DND-41 (cell line): ENCODE data around the gene SLC7A7.
"Not testable (repeated sequence)": the region's sequence is repeated elsewhere in the genome, so short reads cannot be mapped to it uniquely, and the experiment has no call there.

Experiments
- ATAC-seq: fragments of 200-7000 bp; cut with Tn5 transposase; 3 replicates; pipeline ENCODE4 v1.9.1; 2021; ENCODE audit warnings: low read depth; ENCODE audit not compliant: insufficient read depth
- DNase-seq: peaks from one replicate; pipeline ENCODE4 v3.0.0-alpha.2; 2020
- H2AFZ ChIP-seq: 2 replicates; pipeline ENCODE4 v1.6.0; 2012; ENCODE audit warnings: low read depth, low read length
- H3K27ac ChIP-seq: 2 replicates; pipeline ENCODE4 v1.5.1; 2012; ENCODE audit warnings: low read length, inconsistent platforms
- H3K27me3 ChIP-seq: fragments of 200-600 bp; sonication (generic); 2 replicates; pipeline ENCODE4 v1.6.0; 2012; ENCODE audit warnings: low read length, mild to moderate bottlenecking, inconsistent platforms; ENCODE audit not compliant: insufficient read depth, poor library complexity
- H3K36me3 ChIP-seq: 2 replicates; pipeline ENCODE4 v1.5.1; 2012; ENCODE audit warnings: low read length, inconsistent platforms; ENCODE audit not compliant: insufficient read depth
- H3K4me1 ChIP-seq: 2 replicates; pipeline ENCODE4 v1.5.1; 2012; ENCODE audit warnings: mild to moderate bottlenecking, low read length; ENCODE audit not compliant: insufficient read depth
- H3K4me2 ChIP-seq: 2 replicates; pipeline ENCODE4 v1.6.0; 2012; ENCODE audit warnings: mild to moderate bottlenecking, moderate library complexity, low read length, inconsistent platforms; ENCODE audit not compliant: insufficient read depth
- H3K4me3 ChIP-seq, 2 experiments: fragments of 200-600 bp in 1 of 2; shearing (Covaris generic) in 1 of 2; 2 replicates each; pipeline ENCODE4 v1.5.1; 2012 to 2016; ENCODE audit warnings: inconsistent platforms in 2 of 2, low read length in 2 of 2, mild to moderate bottlenecking in 2 of 2, low read depth in 1 of 2, moderate library complexity in 1 of 2
- H3K79me2 ChIP-seq: 2 replicates; pipeline ENCODE4 v1.6.0; 2012; ENCODE audit warnings: low read length, inconsistent platforms; ENCODE audit not compliant: insufficient read depth
- H3K9ac ChIP-seq: 2 replicates; pipeline ENCODE4 v1.6.0; 2012; ENCODE audit warnings: low read depth, mild to moderate bottlenecking, inconsistent platforms, low read length, moderate library complexity
- H3K9me3 ChIP-seq: 2 replicates; pipeline ENCODE4 v1.5.1; 2012; ENCODE audit warnings: low read length, moderate library complexity, mild to moderate bottlenecking, inconsistent platforms; ENCODE audit not compliant: insufficient read depth, severe bottlenecking
- H4K20me1 ChIP-seq: 2 replicates; pipeline ENCODE4 v1.6.0; 2012; ENCODE audit warnings: low read length; ENCODE audit not compliant: insufficient read depth
- EZH2 ChIP-seq: IDR thresholded peaks from 3 replicates; pipeline ENCODE4 v1.6.1; 2012; ENCODE audit warnings: borderline replicate concordance, low read depth, mild to moderate bottlenecking, moderate library complexity, low read length, inconsistent platforms; ENCODE audit not compliant: severe bottlenecking
- TF ChIP-seq, protein P1 (sequence below): IDR thresholded peaks from 2 replicates; pipeline ENCODE4 v1.5.1; 2012; ENCODE audit warnings: borderline replicate concordance, low read length, moderate library complexity, mild to moderate bottlenecking; ENCODE audit not compliant: poor library complexity, severe bottlenecking; ENCODE audit errors: extremely low read depth

SLC7A7 gene

DNA sequence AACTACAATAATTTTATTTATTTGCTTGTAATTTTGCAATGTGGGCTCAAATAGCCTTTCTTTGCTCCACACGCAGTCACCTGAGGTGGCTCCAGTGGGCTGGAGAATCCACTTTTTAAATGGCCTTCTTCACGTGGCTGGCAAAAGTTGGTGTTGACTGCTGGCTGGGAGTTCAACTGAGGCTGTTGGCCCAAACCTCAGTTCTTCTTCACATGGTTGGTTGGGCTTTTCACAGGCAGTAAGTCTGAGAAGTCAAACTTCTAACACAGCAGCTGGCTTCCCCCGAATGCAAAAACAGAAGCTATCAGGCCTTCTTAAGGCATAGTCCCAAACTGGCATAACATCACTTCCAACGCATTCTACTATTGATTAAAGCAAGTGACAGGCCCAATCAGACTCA lies 50.9 kb downstream of the SLC7A7 start:
- ATAC-seq (no peak), DNase-seq (peak; percentile 16)
- TF ChIP-seq, protein P1, sequence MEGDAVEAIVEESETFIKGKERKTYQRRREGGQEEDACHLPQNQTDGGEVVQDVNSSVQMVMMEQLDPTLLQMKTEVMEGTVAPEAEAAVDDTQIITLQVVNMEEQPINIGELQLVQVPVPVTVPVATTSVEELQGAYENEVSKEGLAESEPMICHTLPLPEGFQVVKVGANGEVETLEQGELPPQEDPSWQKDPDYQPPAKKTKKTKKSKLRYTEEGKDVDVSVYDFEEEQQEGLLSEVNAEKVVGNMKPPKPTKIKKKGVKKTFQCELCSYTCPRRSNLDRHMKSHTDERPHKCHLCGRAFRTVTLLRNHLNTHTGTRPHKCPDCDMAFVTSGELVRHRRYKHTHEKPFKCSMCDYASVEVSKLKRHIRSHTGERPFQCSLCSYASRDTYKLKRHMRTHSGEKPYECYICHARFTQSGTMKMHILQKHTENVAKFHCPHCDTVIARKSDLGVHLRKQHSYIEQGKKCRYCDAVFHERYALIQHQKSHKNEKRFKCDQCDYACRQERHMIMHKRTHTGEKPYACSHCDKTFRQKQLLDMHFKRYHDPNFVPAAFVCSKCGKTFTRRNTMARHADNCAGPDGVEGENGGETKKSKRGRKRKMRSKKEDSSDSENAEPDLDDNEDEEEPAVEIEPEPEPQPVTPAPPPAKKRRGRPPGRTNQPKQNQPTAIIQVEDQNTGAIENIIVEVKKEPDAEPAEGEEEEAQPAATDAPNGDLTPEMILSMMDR: no peak
- TF ChIP-seq EZH2: no peak
- H3K36me3 ChIP-seq: peaks cover 20% of the 10 kb centered on the region
- no peaks in the 10 kb centered on the region for H3K27me3 ChIP-seq
- no peak overlapping the region for H3K9ac ChIP-seq
- H3K79me2 ChIP-seq: peaks cover 27% of the 10 kb centered on the region
- H3K27ac ChIP-seq: no peak overlapping the region
- H3K4me3 ChIP-seq: no peak overlapping the region
- H3K4me1 ChIP-seq: peaks cover 26% of the 10 kb centered on the region
- no peak overlapping the region for H3K4me2 ChIP-seq
- H4K20me1 ChIP-seq: peaks cover 3% of the 10 kb centered on the region; the same call in 1 of the 2 replicates
- H2AFZ ChIP-seq: no peak overlapping the region
- no peaks in the 10 kb centered on the region for H3K9me3 ChIP-seq

DNA sequence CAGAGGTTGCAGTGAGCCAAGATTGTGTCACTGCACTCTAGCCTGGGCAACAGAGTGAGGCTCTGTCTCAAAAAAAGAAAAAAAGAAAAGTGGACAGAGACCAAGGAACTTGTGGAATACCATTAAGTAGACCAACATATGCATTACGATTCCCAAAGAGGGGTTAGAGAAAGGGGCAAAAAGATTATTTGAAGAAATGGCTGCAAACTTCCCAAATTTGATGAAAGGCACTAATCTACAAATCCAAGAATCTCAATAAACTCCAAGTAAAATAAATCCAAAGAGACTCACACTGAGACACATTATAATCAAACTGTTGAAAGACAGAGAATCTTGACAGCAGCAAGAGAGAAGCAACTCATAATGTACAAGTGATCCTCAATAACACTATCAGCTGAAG lies 53.5 kb downstream of the SLC7A7 start:
- Histone ChIP-seq H3K4me2 (no peak overlapping the region), H3K9ac (no peak overlapping the region), H3K9me3 (no peaks in the 10 kb centered on the region), H3K79me2 (peaks cover 8% of the 10 kb centered on the region), H3K27ac (no peak overlapping the region), H2AFZ (no peak overlapping the region), H4K20me1 (no peaks in the 10 kb centered on the region), H3K27me3 (no peaks in the 10 kb centered on the region), H3K36me3 (peaks cover 2% of the 10 kb centered on the region; the same call in 1 of the 2 replicates), H3K4me1 (peaks cover 11% of the 10 kb centered on the region), H3K4me3 (no peak overlapping the region)
- no peak for ATAC-seq
- no peak for TF ChIP-seq EZH2
- TF ChIP-seq, protein P1: no peak
- DNase-seq: no peak

DNA sequence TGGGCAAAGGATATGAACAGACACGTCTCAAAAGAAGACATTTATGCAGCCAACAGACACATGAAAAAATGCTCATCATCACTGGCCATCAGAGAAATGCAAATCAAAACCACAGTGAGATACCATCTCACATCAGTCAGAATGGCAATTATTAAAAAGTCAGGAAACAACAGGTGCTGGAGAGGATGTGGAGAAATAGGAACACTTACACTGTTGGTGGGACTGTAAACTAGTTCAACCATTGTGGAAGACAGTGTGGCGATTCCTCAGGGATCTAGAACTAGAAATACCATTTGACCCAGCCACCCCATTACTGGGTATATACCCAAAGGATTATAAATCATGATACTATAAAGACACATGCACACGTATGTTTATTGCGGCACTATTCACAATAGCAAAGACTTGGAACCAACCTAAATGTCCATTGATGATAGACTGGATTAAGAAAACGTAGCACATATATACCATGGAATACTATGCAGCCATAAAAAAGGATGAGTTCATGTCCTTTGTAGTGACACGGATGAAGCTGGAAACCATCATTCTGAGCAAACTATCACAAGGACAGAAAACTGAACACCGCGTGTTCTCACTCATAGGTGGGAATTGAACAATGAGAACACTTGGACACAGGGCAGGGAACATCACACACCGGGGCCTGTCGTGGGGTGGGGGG lies 57.1 kb downstream of the SLC7A7 start:
- not testable (repeated sequence) for H3K27me3 ChIP-seq, H3K36me3 ChIP-seq, H3K79me2 ChIP-seq, H2AFZ ChIP-seq, H3K4me1 ChIP-seq, H3K9me3 ChIP-seq, H4K20me1 ChIP-seq, H3K27ac ChIP-seq, H3K4me2 ChIP-seq, H3K9ac ChIP-seq, H3K4me3 ChIP-seq, ATAC-seq, DNase-seq

DNA sequence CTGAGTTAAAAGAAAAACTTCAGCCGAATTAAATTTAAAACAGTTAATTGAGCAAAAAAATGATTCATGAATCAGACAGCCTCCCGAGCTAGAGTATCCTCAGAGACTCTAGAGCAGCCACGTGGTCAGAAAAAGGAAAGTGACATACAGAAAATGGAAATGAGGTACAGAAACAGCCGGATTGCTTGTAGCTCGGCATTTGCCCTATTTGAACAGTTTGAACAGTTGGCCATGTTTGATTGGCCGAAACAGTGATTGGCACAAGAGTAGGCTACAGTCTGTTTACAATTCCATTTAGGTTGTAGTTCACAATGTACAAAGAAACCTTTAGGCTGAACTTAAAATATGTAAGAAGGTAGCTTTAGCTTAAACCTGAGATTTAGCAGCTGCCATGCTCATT lies 61.6 kb downstream of the SLC7A7 start:
- H3K4me1 ChIP-seq: no peaks in the 10 kb centered on the region
- no peaks in the 10 kb centered on the region for H3K36me3 ChIP-seq
- H3K27ac ChIP-seq: no peak overlapping the region
- ATAC-seq (no peak), DNase-seq (no peak)
- H2AFZ ChIP-seq: no peak overlapping the region
- H3K27me3 ChIP-seq: peaks cover 6% of the 10 kb centered on the region
- no peaks in the 10 kb centered on the region for H3K9me3 ChIP-seq
- H3K79me2 ChIP-seq: no peaks in the 10 kb centered on the region
- no peak overlapping the region for H3K4me3 ChIP-seq
- TF ChIP-seq EZH2: no peak
- TF ChIP-seq, protein P1: no peak
- H4K20me1 ChIP-seq: no peaks in the 10 kb centered on the region
- H3K9ac ChIP-seq: no peak overlapping the region
- H3K4me2 ChIP-seq: no peak overlapping the region
